BE2C (cell line): Measurements from ENCODE around the gene NCK1.
"Not testable (repeated sequence)": the region's sequence is repeated elsewhere in the genome, so short reads cannot be mapped to it uniquely, and the experiment has no call there.

Experiments
- DNase-seq: peaks from one replicate; pipeline ENCODE4 v3.0.0-alpha.2; 2020
- H3K27me3 ChIP-seq: fragments of 250-450 bp; sonication (Bioruptor Pico); 2 replicates; pipeline ENCODE4 v1.5.1; 2020; ENCODE audit warnings: mild to moderate bottlenecking
- H3K36me3 ChIP-seq: fragments of 250-450 bp; sonication (Bioruptor Pico); 2 replicates; pipeline ENCODE4 v1.5.1; 2020; ENCODE audit warnings: mild to moderate bottlenecking
- H3K4me1 ChIP-seq: fragments of 250-450 bp; sonication (Bioruptor Pico); 2 replicates; pipeline ENCODE4 v1.5.1; 2020
- H3K4me3 ChIP-seq: 2 replicates; pipeline ENCODE4 v1.5.1; 2011; ENCODE audit warnings: low read depth, low read length
- H3K9me3 ChIP-seq: fragments of 250-450 bp; sonication (Bioruptor Pico); 2 replicates; pipeline ENCODE4 v1.5.1; 2020
- TF ChIP-seq, protein P1 (sequence below): IDR thresholded peaks from 2 replicates; pipeline ENCODE4 v1.5.1; 2012; ENCODE audit warnings: mild to moderate bottlenecking, low read depth, low read length

Gene NCK1

DNA sequence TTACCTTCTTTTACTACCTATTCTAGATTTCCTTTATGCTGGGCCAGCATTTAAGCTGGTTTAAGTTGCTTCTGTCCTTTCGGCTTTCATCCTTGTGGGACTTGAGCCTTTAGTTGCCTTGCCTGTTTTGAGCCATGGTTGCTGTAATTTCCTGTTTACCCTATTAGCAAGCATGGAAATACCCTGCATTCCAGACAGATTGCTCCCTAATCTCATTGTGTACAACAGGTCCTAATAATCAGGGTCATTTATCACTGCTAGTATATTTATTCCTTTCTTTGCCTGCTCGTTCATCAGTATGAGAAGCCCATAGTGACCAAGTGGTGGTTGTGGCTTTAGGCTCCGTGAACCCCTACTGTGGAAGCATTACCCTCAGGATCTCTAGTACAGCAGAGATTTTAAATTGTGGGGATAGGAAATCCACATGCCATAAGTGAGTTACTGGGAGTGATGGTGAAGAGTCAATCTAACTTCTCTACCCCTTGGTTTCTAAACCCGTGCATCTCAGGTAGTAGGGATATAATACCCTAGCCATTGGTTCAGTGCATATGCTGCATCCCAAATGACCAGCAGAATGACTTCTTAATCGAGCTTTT is 31.9 kb downstream of the NCK1 start:
- TF ChIP-seq, protein P1, sequence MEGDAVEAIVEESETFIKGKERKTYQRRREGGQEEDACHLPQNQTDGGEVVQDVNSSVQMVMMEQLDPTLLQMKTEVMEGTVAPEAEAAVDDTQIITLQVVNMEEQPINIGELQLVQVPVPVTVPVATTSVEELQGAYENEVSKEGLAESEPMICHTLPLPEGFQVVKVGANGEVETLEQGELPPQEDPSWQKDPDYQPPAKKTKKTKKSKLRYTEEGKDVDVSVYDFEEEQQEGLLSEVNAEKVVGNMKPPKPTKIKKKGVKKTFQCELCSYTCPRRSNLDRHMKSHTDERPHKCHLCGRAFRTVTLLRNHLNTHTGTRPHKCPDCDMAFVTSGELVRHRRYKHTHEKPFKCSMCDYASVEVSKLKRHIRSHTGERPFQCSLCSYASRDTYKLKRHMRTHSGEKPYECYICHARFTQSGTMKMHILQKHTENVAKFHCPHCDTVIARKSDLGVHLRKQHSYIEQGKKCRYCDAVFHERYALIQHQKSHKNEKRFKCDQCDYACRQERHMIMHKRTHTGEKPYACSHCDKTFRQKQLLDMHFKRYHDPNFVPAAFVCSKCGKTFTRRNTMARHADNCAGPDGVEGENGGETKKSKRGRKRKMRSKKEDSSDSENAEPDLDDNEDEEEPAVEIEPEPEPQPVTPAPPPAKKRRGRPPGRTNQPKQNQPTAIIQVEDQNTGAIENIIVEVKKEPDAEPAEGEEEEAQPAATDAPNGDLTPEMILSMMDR = no peak
- no peaks in the 10 kb centered on the region for H3K27me3 ChIP-seq
- H3K4me3 ChIP-seq = no peak overlapping the region
- no peaks in the 10 kb centered on the region for H3K36me3 ChIP-seq
- H3K9me3 ChIP-seq = peaks cover 5% of the 10 kb centered on the region
- no peak for DNase-seq
- no peaks in the 10 kb centered on the region for H3K4me1 ChIP-seq

- H3K36me3 ChIP-seq, H3K4me3 ChIP-seq, DNase-seq, H3K4me1 ChIP-seq, H3K27me3 ChIP-seq, H3K9me3 ChIP-seq: not testable (repeated sequence)
These were observed 35.2 kb downstream of the NCK1 start for GRCh38 chr3:136897171-136897570.

DNA sequence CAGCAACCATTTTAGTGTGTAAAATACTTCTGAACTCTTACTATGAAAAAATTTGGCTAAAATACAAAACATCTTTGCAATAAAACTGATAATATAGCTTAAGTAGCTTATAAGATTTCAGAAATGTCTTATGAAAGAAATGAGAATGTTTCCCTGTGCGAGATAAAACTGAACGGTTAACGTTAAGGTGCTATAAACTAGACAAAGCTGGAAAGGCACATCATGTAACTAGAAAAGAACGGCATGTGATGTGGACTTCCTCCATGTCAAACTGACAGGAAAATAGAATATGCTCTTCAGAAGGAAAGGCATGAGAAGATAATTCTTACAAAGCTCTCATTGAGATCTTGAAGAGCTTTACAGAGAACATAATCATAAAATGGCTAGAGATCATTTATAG is 36.5 kb downstream of the NCK1 start:
- TF ChIP-seq, protein P1 = no peak
- no peak for DNase-seq
- H3K4me3 ChIP-seq = no peak overlapping the region
- no peaks in the 10 kb centered on the region for H3K9me3 ChIP-seq
- H3K36me3 ChIP-seq = no peaks in the 10 kb centered on the region
- H3K4me1 ChIP-seq = no peaks in the 10 kb centered on the region
- H3K27me3 ChIP-seq = no peaks in the 10 kb centered on the region

DNA sequence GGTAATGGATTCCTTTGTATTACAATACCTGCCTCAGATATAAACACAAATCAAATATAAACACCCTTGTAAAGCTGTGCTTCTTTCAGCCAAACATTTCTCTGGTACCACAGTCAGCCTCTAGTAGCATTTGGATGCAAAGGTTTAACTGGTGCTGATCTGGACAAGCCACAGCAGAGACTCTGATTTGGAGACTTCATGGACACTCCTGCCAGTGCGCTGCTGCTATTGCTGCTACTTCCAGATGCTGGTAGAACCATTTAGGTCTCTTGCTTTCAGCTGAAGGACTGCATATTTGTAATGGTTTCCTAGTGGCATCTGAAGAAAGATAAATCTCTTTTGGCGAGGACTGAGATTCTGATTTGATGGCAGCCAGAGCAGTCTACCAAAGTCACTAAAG is 36.9 kb downstream of the NCK1 start:
- Histone ChIP-seq H3K4me3 (no peak overlapping the region), H3K9me3 (no peaks in the 10 kb centered on the region), H3K4me1 (no peaks in the 10 kb centered on the region), H3K36me3 (no peaks in the 10 kb centered on the region), H3K27me3 (no peaks in the 10 kb centered on the region)
- no peak for DNase-seq
- TF ChIP-seq, protein P1 = no peak

DNA sequence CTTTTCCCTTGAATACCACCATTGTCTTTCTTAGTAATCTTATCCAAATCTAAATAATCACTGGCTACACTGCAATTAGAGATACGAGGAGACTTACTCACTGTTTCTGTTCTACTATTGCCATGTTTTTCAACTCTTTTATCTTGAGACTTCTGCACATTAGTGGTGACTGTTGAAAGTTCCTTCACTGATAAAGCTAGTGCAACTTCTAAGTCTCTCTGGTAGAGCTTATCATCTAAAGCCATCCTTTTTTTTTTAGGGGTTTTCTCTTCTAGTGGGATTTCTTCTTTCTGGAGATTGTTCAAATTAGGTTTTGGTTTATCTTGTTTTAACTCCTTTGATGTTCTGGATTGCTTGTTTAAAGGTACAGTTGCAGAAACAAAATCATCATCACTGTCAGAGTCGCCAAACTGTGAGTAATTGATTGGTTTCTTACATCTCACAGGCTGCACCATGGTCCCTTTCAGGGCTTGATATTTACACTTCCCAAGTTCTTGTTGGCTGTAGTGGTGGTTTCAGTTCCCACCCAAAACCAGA is 37.7 kb downstream of the NCK1 start:
- Histone ChIP-seq H3K4me3 (no peak overlapping the region), H3K27me3 (no peaks in the 10 kb centered on the region), H3K36me3 (no peaks in the 10 kb centered on the region), H3K4me1 (no peaks in the 10 kb centered on the region), H3K9me3 (0 out of 2 replicates have a peak, but pooled peaks cover 3% of the 10 kb centered on the region)
- TF ChIP-seq, protein P1 = no peak
- no peak for DNase-seq

DNA sequence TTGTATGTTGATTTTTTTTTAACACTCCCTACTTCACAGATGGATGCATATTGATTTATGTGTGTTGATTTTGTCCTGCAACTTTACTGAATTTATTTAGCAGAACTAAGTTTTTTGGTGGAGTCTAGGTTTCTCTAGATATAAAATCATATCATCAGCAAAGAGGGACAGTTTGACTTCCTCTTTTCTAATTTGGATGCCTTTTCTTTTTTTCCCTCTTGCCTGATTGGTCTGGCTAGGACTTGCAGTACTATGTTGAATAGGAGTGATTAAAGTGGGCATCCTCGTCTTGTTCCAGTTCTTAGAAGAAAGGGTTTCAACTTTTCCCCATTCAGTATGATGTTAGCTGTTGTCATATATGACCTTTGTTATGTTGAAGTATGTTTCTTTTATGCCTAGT is 38.7 kb downstream of the NCK1 start:
- H3K36me3 ChIP-seq, H3K9me3 ChIP-seq, H3K4me3 ChIP-seq, H3K4me1 ChIP-seq, H3K27me3 ChIP-seq, DNase-seq: not testable (repeated sequence)

DNA sequence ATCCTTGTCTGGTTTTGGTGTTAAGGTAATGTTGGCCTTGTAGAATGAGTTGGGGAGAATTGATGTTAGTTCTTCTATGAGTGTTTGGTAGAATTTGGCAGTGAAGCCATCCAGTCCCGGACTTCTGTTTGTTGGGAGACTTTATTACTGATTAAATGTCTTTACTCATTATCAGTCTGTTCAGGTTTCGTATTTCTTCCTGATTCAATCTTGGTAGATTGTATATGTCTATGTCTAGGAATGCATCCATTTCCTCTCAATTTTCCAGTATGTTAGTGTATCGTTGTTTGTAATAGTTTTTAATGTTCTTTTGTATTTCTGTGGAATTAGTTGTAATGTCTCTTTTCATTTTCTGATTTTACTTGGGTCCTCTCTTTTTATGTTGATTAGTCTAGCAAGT is 39.4 kb downstream of the NCK1 start:
- TF ChIP-seq, protein P1 = no peak
- H3K4me3 ChIP-seq = no peak overlapping the region
- DNase-seq = no peak
- H3K9me3 ChIP-seq = 0 out of 2 replicates have a peak, but pooled peaks cover 3% of the 10 kb centered on the region
- H3K36me3 ChIP-seq = no peaks in the 10 kb centered on the region
- no peaks in the 10 kb centered on the region for H3K27me3 ChIP-seq
- no peaks in the 10 kb centered on the region for H3K4me1 ChIP-seq

DNA sequence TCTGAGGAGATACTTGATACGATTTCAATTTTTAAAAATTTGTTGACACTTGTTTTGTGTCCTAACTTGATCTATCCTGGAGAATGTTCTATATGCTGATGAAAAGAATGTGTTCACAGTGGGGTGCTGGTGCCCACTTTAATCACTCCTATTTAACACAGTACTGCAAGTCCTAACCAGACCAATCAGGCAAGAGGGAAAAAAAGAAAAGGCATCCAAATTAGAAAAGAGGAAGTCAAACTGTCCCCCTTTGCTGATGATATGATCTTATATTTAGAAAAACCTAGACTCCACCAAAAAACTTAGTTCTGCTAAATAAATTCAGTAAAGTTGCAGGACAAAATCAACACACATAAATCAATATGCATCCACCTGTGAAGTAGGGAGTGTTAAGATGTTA is 40.5 kb downstream of the NCK1 start:
- DNase-seq, H3K4me3 ChIP-seq, H3K4me1 ChIP-seq: not testable (repeated sequence)

More for the DNA sequence above, 40.5 kb downstream of the NCK1 start:
- H3K27me3 ChIP-seq, H3K9me3 ChIP-seq, H3K36me3 ChIP-seq: not testable (repeated sequence)
